GM12878 (cell line): ENCODE measurements around the gene CELSR2. TPM values are rescaled to one million over a fixed set of nuclear protein-coding genes. Genes with fewer than 3 reads are reported as not detected.

Experiments
- ATAC-seq: fragments of 200-7000 bp; cut with Tn5 transposase; 3 replicates; pipeline ENCODE4 v1.9.1; 2020; ENCODE audit warnings: mild to moderate bottlenecking, moderate library complexity
- BruUV-seq: library from RNA; stranded (reverse); fragments of 400-500 nt; replicated peaks from 2 replicates; lab custom pipeline; 2021; lab: Mats Ljungman, UMichigan
- CTCF ChIA-PET: fragments of 300-600 bp; sonication (Branson Sonifier 250); formaldehyde crosslinking; extraction: SDS; loops from one replicate; lab custom pipeline; 2021; ENCODE audit warnings: inconsistent platforms; lab: Yijun Ruan, JAX
- POLR2A ChIA-PET: fragments of 350-600 bp; formaldehyde crosslinking; extraction: SDS; loops from one replicate; lab custom pipeline; 2021; ENCODE audit warnings: inconsistent platforms; lab: Charles Lee
- RAD21 ChIA-PET: fragments of 300-600 bp; sonication (Branson Sonifier 250); formaldehyde crosslinking; loops from one replicate; lab custom pipeline; 2023; ENCODE audit warnings: antibody characterized with exemption; ENCODE audit not compliant: unreplicated experiment; lab: Charles Lee
- SMC1A ChIA-PET: fragments of 300-600 bp; sonication (Branson Sonifier 250); formaldehyde crosslinking; loops from one replicate; lab custom pipeline; 2023; ENCODE audit not compliant: unreplicated experiment, uncharacterized antibody; lab: Charles Lee
- DNase-seq: peaks from one replicate; pipeline ENCODE4 v3.0.0-alpha.2; 2011; ENCODE audit warnings: low read depth, low spot score
- FAIRE-seq: peaks from 3 replicates; lab custom pipeline; 2011; peaks lifted over from hg19 to GRCh38; lab: Jason Lieb, UNC
- H2AFZ ChIP-seq: 2 replicates; pipeline ENCODE4 v1.6.0; 2011; ENCODE audit warnings: low read depth, low read length, control low read depth; ENCODE audit not compliant: control insufficient read depth
- H3K27ac ChIP-seq: 2 replicates; pipeline ENCODE4 v1.5.1; 2011; ENCODE audit warnings: control low read depth; ENCODE audit not compliant: control insufficient read depth, insufficient read depth
- H3K27me3 ChIP-seq, 2 experiments: replicated peaks in 1 of 2; 2 replicates each; pipeline versions ENCODE4 v1.6.0 to v1.6.1; 2011; ENCODE audit warnings: low read length in 1 of 2; ENCODE audit not compliant: control insufficient read depth in 2 of 2, insufficient read depth in 2 of 2
- H3K36me3 ChIP-seq, 2 experiments: 2 replicates each; pipeline ENCODE4 v1.5.1; 2011; ENCODE audit warnings: low read length in 1 of 2; ENCODE audit not compliant: control insufficient read depth in 2 of 2, insufficient read depth in 2 of 2
- H3K4me1 ChIP-seq: 2 replicates; pipeline ENCODE4 v1.6.1; 2011; ENCODE audit warnings: mild to moderate bottlenecking, low read length, moderate library complexity, mixed read lengths; ENCODE audit not compliant: control insufficient read depth, insufficient read depth
- H3K4me2 ChIP-seq: 2 replicates; pipeline ENCODE4 v1.6.0; 2011; ENCODE audit warnings: control low read depth; ENCODE audit not compliant: control insufficient read depth, insufficient read depth
- H3K4me3 ChIP-seq: fragments of 200-600 bp; sonication (generic); 2 replicates; pipeline ENCODE4 v1.5.1; 2016
- H3K79me2 ChIP-seq: 2 replicates; pipeline ENCODE4 v1.6.0; 2011; ENCODE audit warnings: low read length; ENCODE audit not compliant: control insufficient read depth, insufficient read depth
- H3K9ac ChIP-seq: 2 replicates; pipeline ENCODE4 v1.8.0; 2011; ENCODE audit warnings: low read length, control low read depth, mixed read lengths; ENCODE audit not compliant: control insufficient read depth, insufficient read depth
- H3K9me3 ChIP-seq: replicated peaks from 3 replicates; pipeline ENCODE4 v1.5.1; 2011; ENCODE audit warnings: mild to moderate bottlenecking, low read length; ENCODE audit not compliant: control insufficient read depth, insufficient read depth
- H4K20me1 ChIP-seq: 2 replicates; pipeline ENCODE4 v1.6.0; 2011; ENCODE audit not compliant: control insufficient read depth, insufficient read depth
- HCFC1 ChIP-seq: fragments of 150-350 bp; IDR thresholded peaks from 2 replicates; pipeline ENCODE4 v1.6.1; 2014; ENCODE audit warnings: low read length
- IRF4 ChIP-seq: IDR thresholded peaks from 2 replicates; pipeline ENCODE4 v1.6.1; 2011; ENCODE audit warnings: low read depth, low read length
- MYC ChIP-seq: IDR thresholded peaks from 2 replicates; pipeline ENCODE4 v1.6.1; 2011; ENCODE audit warnings: mild to moderate bottlenecking, low read length, moderate library complexity, inconsistent platforms; ENCODE audit not compliant: insufficient read depth, insufficient replicate concordance, insufficient read length, severe bottlenecking
- NBN ChIP-seq: fragments of 450-650 bp; IDR thresholded peaks from 2 replicates; pipeline ENCODE4 v1.6.1; 2016
- SIX5 ChIP-seq: IDR thresholded peaks from 2 replicates; pipeline ENCODE4 v1.6.1; 2011; ENCODE audit warnings: mild to moderate bottlenecking, low read depth, low read length, moderate library complexity; ENCODE audit not compliant: severe bottlenecking
- SUPT20H ChIP-seq: IDR thresholded peaks from 2 replicates; pipeline ENCODE4 v1.6.1; 2011; ENCODE audit warnings: low read depth, mild to moderate bottlenecking, low read length, moderate library complexity, borderline replicate concordance; ENCODE audit not compliant: control insufficient read depth
- WRNIP1 ChIP-seq: IDR thresholded peaks from 2 replicates; pipeline ENCODE4 v1.6.1; 2011; ENCODE audit warnings: low read depth, low read length, improper control_type of control experiment, borderline replicate concordance
- WGBS: methylation state at CpG from one replicate; pipeline ENCODE4 v1.1.6; 2016; ENCODE audit warnings: low lambda C conversion rate; ENCODE audit not compliant: insufficient replicate concordance, insufficient coverage; ENCODE audit errors: missing lambda C conversion rate; 5-methylcytosine and 5-hydroxymethylcytosine counted together
- in situ Hi-C: fragments of 300-500 bp; cut with MboI; formaldehyde crosslinking; loops from 9 replicates; pipeline ENCODE4 v1.14.3; 2018; ENCODE audit warnings: mixed read lengths
- intact Hi-C: fragments of 100-400 bp; cut with micrococcal nuclease; formaldehyde crosslinking; loops from one replicate; pipeline ENCODE4 v1.14.2; 2022; ENCODE audit not compliant: unreplicated experiment
- polyA plus RNA-seq, 11 experiments: library from polyadenylated mRNA; depleted of rRNA in 4 of 11; unstranded in 6 of 11; stranded (reverse) in 5 of 11; fragments of >200 nt; fragmentation: Nextera tagmentation in 4 of 11; fragmentation: Illumina TruSeq in 1 of 11; extraction: Ambion mirVana in 4 of 11; extraction: Trizol in 1 of 11; gene quantifications; 1 replicate in 1 of 11; 2 replicates in 10 of 11; pipeline versions ENCODE4 v1.2.1 to v1.2.3, GENCODE V29; 2011 to 2016; ENCODE audit warnings: inconsistent platforms in 2 of 11, missing spikeins in 2 of 11, low read depth in 1 of 11
- total RNA-seq, 4 experiments: library from RNA; depleted of rRNA in 3 of 4; stranded (reverse); fragments of >200 nt in 3 of 4; fragmentation: Illumina TruSeq in 1 of 4; extraction: Trizol in 1 of 4; gene quantifications; 2 replicates each; pipeline versions ENCODE4 v1.2.1 to v1.2.3, GENCODE V29; 2013 to 2021

CELSR2 gene
- total and polyA plus RNA-seq, 10 of the 15 experiments (the other 5 are each of a cell fraction or from before 2014, with no cell fraction given), result under 0.01 to 0.15 (median 0.04) TPM; not detected in 2

DNA sequence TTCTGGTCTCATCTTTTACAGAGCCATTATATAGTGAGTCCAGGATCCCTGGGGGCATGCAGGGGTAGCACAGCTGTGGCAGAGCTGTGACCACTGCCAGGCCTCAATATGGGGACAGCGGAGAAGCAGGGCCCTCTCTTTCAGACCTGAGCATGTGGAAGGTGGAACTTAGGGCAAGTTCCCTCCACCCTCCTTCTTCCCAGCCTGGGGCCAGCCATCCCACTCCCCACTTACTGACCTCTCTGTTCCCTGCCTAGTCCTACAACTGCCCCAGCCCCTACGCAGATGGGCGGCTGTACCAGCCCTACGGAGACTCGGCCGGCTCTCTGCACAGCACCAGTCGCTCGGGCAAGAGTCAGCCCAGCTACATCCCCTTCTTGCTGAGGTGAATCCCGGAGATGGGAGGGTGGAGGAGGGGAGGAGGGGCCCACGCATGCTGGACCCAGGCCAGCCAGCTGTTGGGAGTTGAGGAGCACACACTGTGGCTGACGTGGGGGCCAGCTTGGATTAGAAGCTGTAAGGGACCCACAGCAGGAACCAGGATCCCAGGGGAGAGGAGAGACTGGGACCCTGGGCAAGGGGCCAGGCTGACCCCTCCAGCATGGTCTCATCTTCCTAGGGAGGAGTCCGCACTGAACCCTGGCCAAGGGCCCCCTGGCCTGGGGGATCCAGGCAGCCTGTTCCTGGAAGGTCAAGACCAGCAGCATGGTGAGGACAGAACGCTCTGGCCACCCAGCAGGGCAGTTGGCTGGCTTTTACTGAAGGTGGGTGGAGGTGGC lies 22.9 kb downstream of the CELSR2 start:
- POLR2A ChIA-PET, result no interaction called here
- Histone ChIP-seq H3K36me3 (no peaks in the 10 kb centered on the region), H3K4me1 (no peaks in the 10 kb centered on the region), H3K4me3 (no peak overlapping the region), H3K27ac (no peak overlapping the region)
- BruUV-seq, result no TSS peak
- FAIRE-seq, result no peak
- in situ Hi-C loops, result no loop called here
- TF ChIP-seq SUPT20H, result no peak
- no peak for TF ChIP-seq HCFC1
- TF ChIP-seq SIX5, result no peak
- no peak for TF ChIP-seq NBN
- TF ChIP-seq MYC, result no peak
- TF ChIP-seq WRNIP1, result no peak
- no peak for TF ChIP-seq IRF4
- TF ChIP-seq, all 136 proteins: peak for 0
- intact Hi-C loops, result no loop called here
- WGBS, result 46% methylated on average over 13 of the region's 13 CpGs
- CTCF ChIA-PET, result no interaction called here
- no peak overlapping the region for H3K4me2 ChIP-seq
- H2AFZ ChIP-seq, result no peak overlapping the region
- peaks cover 0 to 1% of the 10 kb centered on the region in 2 experiments; a peak in 1 of 4 replicates for H3K27me3 ChIP-seq
- H3K79me2 ChIP-seq, result no peaks in the 10 kb centered on the region
- DNase-seq, result no peak
- SMC1A ChIA-PET, result no interaction called here
- RAD21 ChIA-PET, result no interaction called here
- ATAC-seq, result no peak
- no peaks in the 10 kb centered on the region for H3K9me3 ChIP-seq
- H3K9ac ChIP-seq, result no peak overlapping the region
- no peaks in the 10 kb centered on the region for H4K20me1 ChIP-seq
